ENCODE results near the gene SLC2A9.
"Not testable (repeated sequence)": the region's sequence is repeated elsewhere in the genome, so short reads cannot be mapped to it uniquely, and the experiment has no call there.

SLC2A9 gene

DNA sequence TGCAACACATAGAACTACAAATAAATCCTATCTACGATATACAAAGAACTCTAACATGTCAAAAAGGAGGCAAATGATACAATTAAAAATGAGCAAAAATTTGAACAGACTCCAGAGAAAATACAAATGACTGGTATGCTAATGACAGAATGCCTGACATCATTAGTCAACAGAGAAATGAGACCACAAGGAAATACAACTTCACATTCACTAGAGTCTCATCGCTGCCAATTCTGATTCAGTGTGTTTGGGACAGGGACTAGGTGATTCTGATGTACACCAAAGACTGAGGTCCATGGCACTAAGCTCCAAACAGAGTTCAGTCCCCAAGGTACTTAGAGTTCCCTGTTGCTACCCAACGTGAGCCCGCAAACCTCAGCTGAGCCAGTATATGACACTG lies 23.4 kb downstream of the SLC2A9 start:
- DNase-seq (ENCODE audit: low spot score): no peak

- DNase-seq (ENCODE audit: low spot score): no peak
These were observed 24.8 kb downstream of the SLC2A9 start for GRCh38 chr4:9996319-9997110.

DNA sequence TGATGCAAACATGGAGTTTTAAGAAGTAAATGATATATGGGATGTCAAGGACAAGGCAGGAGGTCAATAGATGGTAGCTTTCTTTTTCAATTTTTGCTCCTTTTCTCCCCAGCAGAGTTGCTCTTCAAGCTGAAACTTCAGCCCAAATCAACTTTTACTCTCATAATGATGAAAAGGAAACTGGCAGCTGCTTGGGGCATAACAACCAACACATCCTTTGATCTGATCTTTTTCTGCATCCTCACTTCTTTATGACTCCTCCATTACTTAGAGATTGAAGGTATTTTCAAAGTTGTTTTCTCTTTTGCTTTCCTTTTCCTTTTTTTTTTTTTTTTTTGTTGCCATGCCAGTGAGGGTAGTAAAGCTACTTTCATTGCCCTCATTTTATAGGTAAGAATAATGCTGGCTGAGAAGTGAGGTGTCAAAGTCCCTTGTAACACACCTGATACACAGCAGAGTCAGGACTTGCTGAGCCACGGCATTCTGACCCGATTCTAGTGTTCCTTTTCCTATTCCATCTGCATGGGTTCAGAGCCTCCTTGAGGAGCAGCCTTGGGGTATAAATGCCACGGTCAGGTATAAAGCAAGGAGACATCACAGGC lies 26.9 kb downstream of the SLC2A9 start:
- DNase-seq (ENCODE audit: low spot score): no peak

DNA sequence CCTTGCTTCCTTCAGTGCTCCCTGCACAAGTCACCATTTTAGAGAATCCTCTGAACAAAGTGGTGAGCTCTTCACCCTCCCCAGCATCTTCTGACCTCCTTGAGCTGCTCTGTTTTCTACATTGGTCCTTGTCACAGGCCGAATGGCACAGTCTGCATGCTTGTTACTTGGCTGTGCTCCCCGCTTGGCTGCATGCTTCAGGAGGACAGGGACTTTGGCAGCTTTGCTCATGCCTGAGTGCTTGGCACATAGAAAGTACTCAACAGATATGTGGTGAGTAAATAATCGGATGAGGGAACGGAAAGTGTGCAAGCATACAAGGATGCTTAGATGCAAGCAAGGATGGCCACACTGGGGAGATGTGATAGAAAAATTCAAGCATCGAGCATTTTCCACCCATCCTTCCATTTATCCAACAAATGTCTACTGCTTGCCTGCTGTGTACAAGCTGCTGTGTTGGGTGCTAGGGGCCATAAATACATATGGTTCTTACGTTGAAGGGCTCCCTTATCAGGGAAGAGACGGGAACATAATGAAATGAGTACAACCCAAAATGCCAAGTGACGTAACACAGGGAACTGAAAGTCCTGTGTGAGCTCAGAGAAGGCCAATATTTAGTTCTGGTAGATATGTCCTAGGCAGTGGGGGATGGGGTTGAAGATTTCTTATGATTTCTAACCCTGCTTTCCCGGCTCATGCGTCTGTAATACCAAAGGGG lies 31.2 kb downstream of the SLC2A9 start:
- DNase-seq (ENCODE audit: low spot score): no peak

- no peak for DNase-seq (ENCODE audit: low spot score)
These were observed 32.4 kb downstream of the SLC2A9 start for GRCh38 chr4:9988933-9989332.

- DNase-seq (ENCODE audit: low spot score): no peak
These were observed 32.9 kb downstream of the SLC2A9 start for GRCh38 chr4:9988363-9988749.

- no peak for DNase-seq (ENCODE audit: low spot score)
These were observed 33.4 kb downstream of the SLC2A9 start for GRCh38 chr4:9987749-9988362.

DNA sequence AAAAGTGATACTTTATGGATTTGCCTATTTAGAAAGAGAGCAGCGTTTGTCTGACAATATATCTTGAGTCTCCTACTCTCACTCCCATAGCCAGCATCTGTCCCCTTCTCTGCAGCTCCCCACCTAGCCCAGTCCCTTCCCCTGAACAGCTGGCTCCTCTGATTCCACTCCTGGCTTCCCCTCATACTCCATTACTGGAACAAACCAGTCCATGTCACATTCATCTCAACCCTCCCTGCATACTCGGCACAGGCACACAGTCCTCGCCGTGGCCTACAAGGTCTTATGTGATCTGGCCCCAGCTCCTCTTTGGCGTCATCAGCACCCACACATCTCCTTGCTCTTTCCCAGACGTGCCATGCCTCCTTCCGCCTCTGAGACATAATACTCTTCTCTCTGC lies 36.7 kb downstream of the SLC2A9 start:
- DNase-seq (ENCODE audit: low spot score): no peak

DNA sequence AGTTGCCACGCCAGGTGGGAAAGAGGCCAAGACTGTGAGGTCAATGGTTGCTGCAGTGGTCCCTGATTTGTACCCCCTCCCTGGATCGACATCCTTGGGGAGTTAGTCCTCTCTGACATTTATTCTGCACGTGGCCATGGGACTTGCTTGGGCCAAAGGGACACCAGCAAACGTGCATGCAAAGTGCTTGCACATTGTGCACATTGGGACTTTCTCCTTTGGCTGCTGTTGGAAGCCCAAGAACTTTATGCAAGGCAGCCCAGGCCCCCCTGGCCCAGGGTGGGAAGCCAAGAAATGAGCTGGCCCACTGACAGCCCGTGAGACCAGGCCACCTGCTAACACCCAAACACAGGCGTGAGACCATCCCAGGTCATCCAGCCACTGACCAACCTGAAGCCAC lies 38.1 kb downstream of the SLC2A9 start:
- DNase-seq (ENCODE audit: low spot score): no peak

GRCh38 chr4:9981899-9982298 lies 39.4 kb downstream of the SLC2A9 start:
- not testable (repeated sequence) for DNase-seq (ENCODE audit: low spot score)

DNA sequence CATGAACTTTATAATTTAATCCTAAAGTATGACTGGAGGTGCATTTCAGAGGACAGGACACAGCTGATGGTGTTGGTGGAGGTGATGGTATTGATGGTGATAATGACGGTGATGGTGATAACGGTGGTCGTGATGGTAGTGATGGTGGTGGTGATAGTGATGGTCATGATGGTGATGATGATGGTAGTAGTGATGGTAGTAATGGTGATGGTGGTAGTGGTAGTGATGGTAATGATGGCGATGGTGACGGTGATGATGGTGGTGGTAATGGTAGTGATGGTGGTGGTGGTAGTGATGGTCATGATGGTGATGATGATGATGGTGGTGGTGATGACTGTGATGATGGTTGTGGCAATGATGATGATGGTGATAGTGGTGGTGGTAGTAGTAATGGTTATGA lies 40.4 kb downstream of the SLC2A9 start:
- no peak for DNase-seq (ENCODE audit: low spot score)

GRCh38 chr4:9979101-9979701 lies 42.1 kb downstream of the SLC2A9 start:
- no peak for DNase-seq (ENCODE audit: low spot score)

GRCh38 chr4:9977518-9978031 lies 43.7 kb downstream of the SLC2A9 start:
- no peak for DNase-seq (ENCODE audit: low spot score)

- DNase-seq (ENCODE audit: low spot score): no peak
These were observed 44.5 kb downstream of the SLC2A9 start for GRCh38 chr4:9976781-9977180.

GRCh38 chr4:9976293-9976692 lies 45.0 kb downstream of the SLC2A9 start:
- DNase-seq (ENCODE audit: low spot score): no peak

DNA sequence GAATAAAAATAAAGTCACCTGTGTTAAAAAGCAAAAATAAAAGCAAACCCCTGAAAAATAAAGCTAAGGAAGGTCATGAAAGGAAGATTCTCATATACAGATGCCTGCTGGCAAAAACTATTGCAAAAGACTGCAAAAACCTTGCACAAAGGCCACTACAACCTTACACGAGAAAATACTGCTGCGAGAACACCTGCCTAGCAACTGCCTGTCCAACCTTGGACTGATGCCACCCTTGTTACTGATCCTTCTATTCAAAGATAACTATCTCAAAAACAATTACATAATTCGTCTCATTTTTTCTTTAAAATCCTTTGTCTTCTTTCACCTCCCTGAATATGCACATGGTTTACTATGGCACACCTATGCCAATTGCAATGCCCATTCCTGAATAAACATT lies 49.6 kb downstream of the SLC2A9 start:
- no peak for DNase-seq (ENCODE audit: low spot score)

GRCh38 chr4:9970399-9971011 lies 50.8 kb downstream of the SLC2A9 start:
- DNase-seq (ENCODE audit: low spot score): no peak

GRCh38 chr4:9969526-9970398 lies 51.5 kb downstream of the SLC2A9 start:
- no peak for DNase-seq (ENCODE audit: low spot score)

DNA sequence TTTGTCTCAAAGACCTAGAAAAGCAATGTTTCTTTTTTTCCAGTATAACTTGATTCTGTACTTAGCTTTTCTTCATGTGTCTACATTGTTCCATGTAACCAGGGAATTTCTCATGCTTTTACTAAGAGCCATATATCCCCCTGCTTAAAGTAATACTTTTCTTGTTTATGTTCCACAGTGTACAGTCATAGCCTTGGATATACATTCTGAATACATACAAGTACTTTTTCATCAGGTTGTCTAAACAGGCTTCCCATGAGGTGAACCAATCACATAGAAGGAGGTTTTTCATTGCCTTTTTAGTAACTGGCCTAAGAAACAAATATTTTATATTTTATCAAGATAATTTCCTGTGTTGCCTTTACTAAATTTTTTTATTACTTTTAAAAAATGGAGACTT lies 52.8 kb downstream of the SLC2A9 start:
- DNase-seq (ENCODE audit: low spot score): no peak

GRCh38 chr4:9964879-9965278 lies 56.4 kb downstream of the SLC2A9 start:
- DNase-seq (ENCODE audit: low spot score): no peak

- DNase-seq (ENCODE audit: low spot score): no peak
These were observed 58.0 kb downstream of the SLC2A9 start for GRCh38 chr4:9963328-9963727.
